ENCODE results near the gene USP47. TPM values are rescaled to one million over a fixed set of nuclear protein-coding genes. Genes with fewer than 3 reads are reported as not detected.

USP47 gene
- total and polyA plus RNA-seq, 2 experiments from 2014 or later = 35.9 to 58.8 TPM

DNA sequence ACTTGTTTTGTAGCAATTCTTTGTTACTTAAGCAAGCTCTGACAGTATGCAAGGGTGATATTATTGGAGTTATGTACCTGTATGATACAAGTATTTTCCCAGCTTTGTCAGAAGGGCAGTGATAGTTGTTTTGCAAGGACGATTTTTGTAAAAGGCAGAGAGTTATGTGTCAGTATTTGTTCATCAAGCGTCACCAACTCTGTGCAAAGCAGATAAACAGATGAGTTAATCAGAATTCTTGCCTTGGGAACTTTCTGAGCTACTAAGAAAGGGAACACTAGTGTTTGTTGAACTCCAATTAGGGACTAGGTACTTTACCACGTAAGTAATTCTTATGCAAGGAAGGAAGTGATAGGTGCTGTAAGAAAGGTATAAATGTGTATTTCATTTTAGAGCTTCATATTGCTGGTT is 1.4 kb downstream of the USP47 start:
- Histone ChIP-seq H2AFZ (no peak overlapping the region), H3K9me2 (ENCODE audit: insufficient read depth) (no peaks in the 10 kb centered on the region), H3K36me3 (ENCODE audit: low read depth) (no peaks in the 10 kb centered on the region), H3K9ac (peak overlapping the region; percentile 99), H3K9me3 (ENCODE audit: low read depth) (no peaks in the 10 kb centered on the region), H4K20me1 (ENCODE audit: insufficient read depth) (0 out of 2 replicates have a peak, but pooled peaks cover 12% of the 10 kb centered on the region), H3K4me3 (peak overlapping the region; percentile 88), H3K27me3 (replicated peaks; ENCODE audit: insufficient read depth) (no peaks in the 10 kb centered on the region), H3K79me2 (ENCODE audit: insufficient read depth) (peaks cover 63% of the 10 kb centered on the region), H3K4me1 (ENCODE audit: insufficient read depth) (peaks cover 43% of the 10 kb centered on the region), H3K27ac (peak overlapping the region; percentile 99), H3F3A (ENCODE audit: insufficient read depth) (peaks cover 52% of the 10 kb centered on the region), H3K4me2 (ENCODE audit: unreplicated experiment) (peak overlapping the region; percentile 98)
- WGBS, 2 experiments (ENCODE audit: low coverage in 1 of 2, low lambda C conversion rate in 2 of 2, missing lambda C conversion rate in 2 of 2) = 0 to 1% methylated on average over 3 of the region's 3 CpGs
- DNase-seq = peak; percentile 91
- in situ Hi-C loops (cut with MboI) = no loop called here
- TF ChIP-seq EZH2phosphoT487 (IDR thresholded peaks at IDR 0.05; ENCODE audit: insufficient read depth, low read depth) (no peak), EZH2 (IDR thresholded peaks at IDR 0.05; ENCODE audit: insufficient read depth, poor library complexity, severe bottlenecking) (no peak)

DNA sequence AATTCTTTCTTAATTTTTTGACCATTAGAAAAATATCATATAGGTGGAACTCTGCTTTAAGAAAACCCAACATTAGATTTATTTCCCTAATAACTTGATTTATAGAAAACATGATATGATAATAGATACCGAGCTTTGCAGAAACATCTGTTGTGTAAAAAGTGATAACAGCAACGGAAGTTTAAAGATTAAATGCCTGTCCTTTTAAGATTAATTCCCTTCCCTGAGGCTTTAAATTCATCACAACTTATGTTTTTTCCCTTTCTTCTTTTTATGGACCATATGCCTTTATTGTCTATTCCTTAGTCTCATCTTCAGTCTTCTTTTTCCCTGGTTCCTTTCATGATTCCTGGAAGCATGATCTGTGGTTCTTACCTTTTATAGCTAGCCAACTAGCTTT is 1.9 kb downstream of the USP47 start:
- Histone ChIP-seq H3K4me2 (ENCODE audit: unreplicated experiment) (peak overlapping the region; percentile 98), H3K9me2 (ENCODE audit: insufficient read depth) (no peaks in the 10 kb centered on the region), H3K79me2 (ENCODE audit: insufficient read depth) (peaks cover 67% of the 10 kb centered on the region), H3K4me3 (peak overlapping the region; percentile 88), H3F3A (ENCODE audit: insufficient read depth) (peaks cover 52% of the 10 kb centered on the region), H3K9me3 (ENCODE audit: low read depth) (no peaks in the 10 kb centered on the region), H3K27ac (peak overlapping the region; percentile 99), H3K36me3 (ENCODE audit: low read depth) (no peaks in the 10 kb centered on the region), H3K9ac (peak overlapping the region; percentile 99), H3K4me1 (ENCODE audit: insufficient read depth) (peaks cover 43% of the 10 kb centered on the region), H4K20me1 (ENCODE audit: insufficient read depth) (0 out of 2 replicates have a peak, but pooled peaks cover 12% of the 10 kb centered on the region), H3K27me3 (replicated peaks; ENCODE audit: insufficient read depth) (no peaks in the 10 kb centered on the region), H2AFZ (no peak overlapping the region)
- 26 to 29% methylated on average over 2 of the region's 2 CpGs for WGBS, 2 experiments (ENCODE audit: low coverage in 1 of 2, low lambda C conversion rate in 2 of 2, missing lambda C conversion rate in 2 of 2)
- no peak for TF ChIP-seq EZH2phosphoT487 (IDR thresholded peaks at IDR 0.05; ENCODE audit: insufficient read depth, low read depth)
- TF ChIP-seq EZH2 (IDR thresholded peaks at IDR 0.05; ENCODE audit: insufficient read depth, poor library complexity, severe bottlenecking) = no peak
- in situ Hi-C loops (cut with MboI) = no loop called here
- DNase-seq = no peak

DNA sequence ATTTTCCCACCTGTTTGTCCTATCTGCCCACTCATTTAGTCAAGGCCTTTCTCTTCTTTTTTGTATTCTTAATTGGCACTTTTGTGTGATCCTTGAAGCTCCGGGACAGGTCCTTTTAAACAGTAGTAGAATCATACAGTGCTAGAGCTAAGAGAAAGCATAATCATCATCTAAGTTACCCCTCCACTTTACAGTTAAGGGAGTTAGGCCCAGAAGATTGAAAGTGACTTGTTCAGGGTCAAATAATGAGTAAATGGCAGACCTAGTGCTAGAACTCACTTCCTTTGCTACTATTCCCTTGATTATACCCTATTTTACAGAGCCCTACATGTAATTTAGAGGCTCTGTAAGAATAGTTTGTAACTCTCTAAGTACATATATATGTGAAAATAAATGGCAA is 2.5 kb downstream of the USP47 start:
- DNase-seq = peak; percentile 14
- 7 to 15% methylated on average over 1 of the region's 1 CpG for WGBS, 2 experiments (ENCODE audit: low coverage in 1 of 2, low lambda C conversion rate in 2 of 2, missing lambda C conversion rate in 2 of 2)
- in situ Hi-C loops (cut with MboI) = no loop called here
- no peak for TF ChIP-seq EZH2 (IDR thresholded peaks at IDR 0.05; ENCODE audit: insufficient read depth, poor library complexity, severe bottlenecking)
- no peak for TF ChIP-seq EZH2phosphoT487 (IDR thresholded peaks at IDR 0.05; ENCODE audit: insufficient read depth, low read depth)
- no peaks in the 10 kb centered on the region for H3K36me3 ChIP-seq (ENCODE audit: low read depth)
- H3K79me2 ChIP-seq (ENCODE audit: insufficient read depth) = peaks cover 74% of the 10 kb centered on the region
- H3K27me3 ChIP-seq (replicated peaks; ENCODE audit: insufficient read depth) = no peaks in the 10 kb centered on the region
- H3K4me3 ChIP-seq = peak overlapping the region; percentile 88
- H3K9ac ChIP-seq = peak overlapping the region; percentile 99
- peak overlapping the region; percentile 99 for H3K27ac ChIP-seq
- no peaks in the 10 kb centered on the region for H3K9me3 ChIP-seq (ENCODE audit: low read depth)
- H3F3A ChIP-seq (ENCODE audit: insufficient read depth) = peaks cover 52% of the 10 kb centered on the region
- H2AFZ ChIP-seq = no peak overlapping the region
- no peaks in the 10 kb centered on the region for H3K9me2 ChIP-seq (ENCODE audit: insufficient read depth)
- peaks cover 47% of the 10 kb centered on the region for H3K4me1 ChIP-seq (ENCODE audit: insufficient read depth)
- H3K4me2 ChIP-seq (ENCODE audit: unreplicated experiment) = peak overlapping the region; percentile 98
- H4K20me1 ChIP-seq (ENCODE audit: insufficient read depth) = peaks cover 16% of the 10 kb centered on the region; the same call in 1 of the 2 replicates

DNA sequence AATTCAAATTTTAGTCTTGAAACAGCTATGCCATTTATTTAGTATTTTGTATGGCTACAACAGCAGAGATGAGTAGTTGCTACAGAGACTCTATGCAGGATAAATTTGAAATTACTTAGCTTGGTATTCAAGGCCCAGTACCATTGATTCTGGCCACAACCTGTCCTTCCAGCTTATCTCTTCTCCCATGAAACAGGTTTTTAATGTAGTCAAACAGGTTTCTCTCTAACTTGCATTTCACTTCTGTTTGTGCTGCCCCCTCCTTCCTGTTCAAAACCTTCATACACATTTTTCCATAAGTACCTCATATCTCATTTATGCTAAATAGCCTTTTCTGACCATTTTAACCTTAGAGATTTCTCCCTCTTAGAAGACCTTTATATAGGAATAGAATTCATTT is 3.3 kb downstream of the USP47 start:
- H3K4me1 ChIP-seq (ENCODE audit: insufficient read depth) = peaks cover 55% of the 10 kb centered on the region
- peaks cover 59% of the 10 kb centered on the region for H3F3A ChIP-seq (ENCODE audit: insufficient read depth)
- H3K9me3 ChIP-seq (ENCODE audit: low read depth) = no peaks in the 10 kb centered on the region
- H4K20me1 ChIP-seq (ENCODE audit: insufficient read depth) = peaks cover 16% of the 10 kb centered on the region; the same call in 1 of the 2 replicates
- no peak overlapping the region for H3K9ac ChIP-seq
- peak overlapping the region; percentile 3; the same call in 1 of the 2 replicates for H3K27ac ChIP-seq
- DNase-seq = peak; percentile 6
- H3K4me3 ChIP-seq = peak overlapping the region; percentile 2; the same call in 1 of the 2 replicates
- H3K9me2 ChIP-seq (ENCODE audit: insufficient read depth) = no peaks in the 10 kb centered on the region
- H3K4me2 ChIP-seq (ENCODE audit: unreplicated experiment) = peak overlapping the region; percentile 98
- H3K36me3 ChIP-seq (ENCODE audit: low read depth) = no peaks in the 10 kb centered on the region
- in situ Hi-C loops (cut with MboI) = no loop called here
- no peak overlapping the region for H2AFZ ChIP-seq
- peaks cover 82% of the 10 kb centered on the region for H3K79me2 ChIP-seq (ENCODE audit: insufficient read depth)
- TF ChIP-seq EZH2phosphoT487 (IDR thresholded peaks at IDR 0.05; ENCODE audit: insufficient read depth, low read depth) (no peak), EZH2 (IDR thresholded peaks at IDR 0.05; ENCODE audit: insufficient read depth, poor library complexity, severe bottlenecking) (no peak)
- H3K27me3 ChIP-seq (replicated peaks; ENCODE audit: insufficient read depth) = no peaks in the 10 kb centered on the region

Data from GM23248 (cell line).